ENCODE data around the gene DTX4.

DNA sequence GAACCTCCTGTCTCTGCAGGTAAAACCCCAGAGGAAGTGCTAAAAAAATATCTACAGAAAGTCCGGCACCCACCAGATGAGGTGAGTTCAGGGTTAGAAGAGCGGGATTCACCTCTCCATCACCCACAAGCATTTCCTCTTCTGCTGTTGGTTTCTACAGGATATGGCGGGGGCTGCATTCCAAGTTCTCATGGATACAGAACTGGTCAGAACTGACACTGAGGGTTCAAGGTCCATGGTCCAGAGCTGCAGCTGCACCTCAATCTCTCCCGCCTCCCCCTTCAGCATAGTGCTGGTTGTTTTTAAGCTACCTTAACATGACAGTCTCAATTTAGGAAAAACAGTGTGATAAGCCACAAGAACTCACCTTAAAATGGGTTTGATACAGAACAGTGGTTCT lies 19.2 kb downstream of the DTX4 start:
- TF ChIP-seq, protein P1, sequence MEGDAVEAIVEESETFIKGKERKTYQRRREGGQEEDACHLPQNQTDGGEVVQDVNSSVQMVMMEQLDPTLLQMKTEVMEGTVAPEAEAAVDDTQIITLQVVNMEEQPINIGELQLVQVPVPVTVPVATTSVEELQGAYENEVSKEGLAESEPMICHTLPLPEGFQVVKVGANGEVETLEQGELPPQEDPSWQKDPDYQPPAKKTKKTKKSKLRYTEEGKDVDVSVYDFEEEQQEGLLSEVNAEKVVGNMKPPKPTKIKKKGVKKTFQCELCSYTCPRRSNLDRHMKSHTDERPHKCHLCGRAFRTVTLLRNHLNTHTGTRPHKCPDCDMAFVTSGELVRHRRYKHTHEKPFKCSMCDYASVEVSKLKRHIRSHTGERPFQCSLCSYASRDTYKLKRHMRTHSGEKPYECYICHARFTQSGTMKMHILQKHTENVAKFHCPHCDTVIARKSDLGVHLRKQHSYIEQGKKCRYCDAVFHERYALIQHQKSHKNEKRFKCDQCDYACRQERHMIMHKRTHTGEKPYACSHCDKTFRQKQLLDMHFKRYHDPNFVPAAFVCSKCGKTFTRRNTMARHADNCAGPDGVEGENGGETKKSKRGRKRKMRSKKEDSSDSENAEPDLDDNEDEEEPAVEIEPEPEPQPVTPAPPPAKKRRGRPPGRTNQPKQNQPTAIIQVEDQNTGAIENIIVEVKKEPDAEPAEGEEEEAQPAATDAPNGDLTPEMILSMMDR (IDR thresholded peaks at IDR 0.05): no peak
- no peak for TF ChIP-seq TCF7L2 (IDR thresholded peaks at IDR 0.05; ENCODE audit: low read depth, low read length)
- TF ChIP-seq POLR2AphosphoS5 (IDR thresholded peaks at IDR 0.05; ENCODE audit: low read depth, low read length): no peak
- TF ChIP-seq, protein P2, sequence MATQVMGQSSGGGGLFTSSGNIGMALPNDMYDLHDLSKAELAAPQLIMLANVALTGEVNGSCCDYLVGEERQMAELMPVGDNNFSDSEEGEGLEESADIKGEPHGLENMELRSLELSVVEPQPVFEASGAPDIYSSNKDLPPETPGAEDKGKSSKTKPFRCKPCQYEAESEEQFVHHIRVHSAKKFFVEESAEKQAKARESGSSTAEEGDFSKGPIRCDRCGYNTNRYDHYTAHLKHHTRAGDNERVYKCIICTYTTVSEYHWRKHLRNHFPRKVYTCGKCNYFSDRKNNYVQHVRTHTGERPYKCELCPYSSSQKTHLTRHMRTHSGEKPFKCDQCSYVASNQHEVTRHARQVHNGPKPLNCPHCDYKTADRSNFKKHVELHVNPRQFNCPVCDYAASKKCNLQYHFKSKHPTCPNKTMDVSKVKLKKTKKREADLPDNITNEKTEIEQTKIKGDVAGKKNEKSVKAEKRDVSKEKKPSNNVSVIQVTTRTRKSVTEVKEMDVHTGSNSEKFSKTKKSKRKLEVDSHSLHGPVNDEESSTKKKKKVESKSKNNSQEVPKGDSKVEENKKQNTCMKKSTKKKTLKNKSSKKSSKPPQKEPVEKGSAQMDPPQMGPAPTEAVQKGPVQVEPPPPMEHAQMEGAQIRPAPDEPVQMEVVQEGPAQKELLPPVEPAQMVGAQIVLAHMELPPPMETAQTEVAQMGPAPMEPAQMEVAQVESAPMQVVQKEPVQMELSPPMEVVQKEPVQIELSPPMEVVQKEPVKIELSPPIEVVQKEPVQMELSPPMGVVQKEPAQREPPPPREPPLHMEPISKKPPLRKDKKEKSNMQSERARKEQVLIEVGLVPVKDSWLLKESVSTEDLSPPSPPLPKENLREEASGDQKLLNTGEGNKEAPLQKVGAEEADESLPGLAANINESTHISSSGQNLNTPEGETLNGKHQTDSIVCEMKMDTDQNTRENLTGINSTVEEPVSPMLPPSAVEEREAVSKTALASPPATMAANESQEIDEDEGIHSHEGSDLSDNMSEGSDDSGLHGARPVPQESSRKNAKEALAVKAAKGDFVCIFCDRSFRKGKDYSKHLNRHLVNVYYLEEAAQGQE (IDR thresholded peaks at IDR 0.05; ENCODE audit: insufficient read depth in 1 of 2, low read depth in 2 of 2, low read length in 1 of 2): no peak
- TF ChIP-seq SIN3A (IDR thresholded peaks at IDR 0.05; ENCODE audit: borderline replicate concordance, insufficient read depth, low read depth, low read length): no peak
